ENCODE data around the gene POLN.

GRCh38 chr4:2259036-2259540 is 17.2 kb upstream of the POLN start:
- TF ChIP-seq CTCF (IDR thresholded peaks at IDR 0.05; ENCODE audit: low read length) (no peak), EZH2 (IDR thresholded peaks at IDR 0.05; ENCODE audit: borderline replicate concordance, low read length) (no peak)
